Heart right ventricle (tissue), 16 donors: ENCODE measurements around the gene TTC39B. TPM values are rescaled to one million over a fixed set of nuclear protein-coding genes. Genes with fewer than 3 reads are reported as not detected.

Experiments used
- ATAC-seq, 8 donors: fragments of 200-7000 bp; cut with Tn5 transposase; one replicate each; pipeline ENCODE4 v1.9.1; 2020; ENCODE audit warnings: mild to moderate bottlenecking in 8 of 8, moderate library complexity in 8 of 8, moderate number of reproducible peaks in 1 of 8
- DNase-seq, 2 donors: peaks; one replicate each; pipeline ENCODE4 v3.0.0-alpha.2; 2020
- H3K27ac ChIP-seq, 10 donors: fragments of 200-600 bp; sonication (generic) in 2 of 10; one replicate each; pipeline versions ENCODE4 v1.5.0 to v1.8.0; 2020 to 2022; ENCODE audit warnings: mild to moderate bottlenecking in 3 of 10
- H3K27me3 ChIP-seq, 7 donors: fragments of 200-600 bp; one replicate each; pipeline ENCODE4 v1.8.0; 2021 to 2022; ENCODE audit warnings: mild to moderate bottlenecking in 2 of 7
- H3K36me3 ChIP-seq, 9 donors: fragments of 200-600 bp; sonication (generic) in 1 of 9; one replicate each; pipeline versions ENCODE4 v1.5.0 to v1.8.0; 2020 to 2022; ENCODE audit warnings: mild to moderate bottlenecking in 2 of 9
- H3K4me1 ChIP-seq, 9 donors: fragments of 200-600 bp; sonication (generic) in 1 of 9; one replicate each; pipeline versions ENCODE4 v1.5.0 to v1.8.0; 2020 to 2022; ENCODE audit warnings: mild to moderate bottlenecking in 4 of 9
- H3K4me3 ChIP-seq, 10 donors: fragments of 200-600 bp; sonication (generic) in 2 of 10; one replicate each; pipeline versions ENCODE4 v1.5.0 to v1.8.0; 2020 to 2022; ENCODE audit warnings: mild to moderate bottlenecking in 7 of 10, moderate library complexity in 2 of 10
- H3K9me3 ChIP-seq, 11 donors: fragments of 200-600 bp in 10 of 11; sonication (generic) in 2 of 11; one replicate each; pipeline versions ENCODE4 v1.5.0 to v1.8.0; 2013 to 2022; ENCODE audit warnings: mild to moderate bottlenecking in 2 of 11, control low read depth in 1 of 11, moderate library complexity in 1 of 11
- WGBS, 2 donors: extraction: QIAGEN DNeasy Blood & Tissue Kit; methylation state at CpG; one replicate each; pipeline ENCODE4 v1.1.7; 2013; ENCODE audit warnings: inconsistent platforms in 1 of 2; 5-methylcytosine and 5-hydroxymethylcytosine counted together
- intact Hi-C, 10 donors: fragments of 100-400 bp; cut with DNase I; formaldehyde crosslinking; loops; one replicate each; pipeline versions ENCODE4 v1.11.1 to v1.14.2; 2022
- polyA plus RNA-seq, 2 donors: library from polyadenylated mRNA; stranded (reverse); fragments of 200-250 nt; gene quantifications; one replicate each; pipeline ENCODE4 v1.2.3, GENCODE V29; 2013
- total RNA-seq, 10 donors: library from RNA; stranded (reverse); fragmentation: NEBNext Ultra II Directional in 3 of 10; extraction: Animal tissue kit (Norgen Biotek cat#: 25700) in 3 of 10; gene quantifications; one replicate each; pipeline versions ENCODE4 v1.2.1 to v1.2.4, GENCODE V29; 2021 to 2023
- TF ChIP-seq, protein P1 (sequence below), 9 donors: fragments of 200-600 bp; sonication (generic) in 2 of 9; IDR thresholded peaks; one replicate each; pipeline versions ENCODE4 v1.5.0 to v1.8.0; 2021 to 2022; ENCODE audit warnings: antibody characterized with exemption in 9 of 9, mild to moderate bottlenecking in 5 of 9, moderate library complexity in 1 of 9
- donor health status: Arrhythmogenic right ventricular cardiomyopathy.
- donor health status: ischemic (EF 13 %, LVEDD 7.1; RV severe dilation, severe dysfunction).
- donor health status: healthy with polysubstance abuse.
- donor health status: DM: no; HTN: yes; CAD: no.
- donor health status: DM: no; HTN: no; CAD: no.
- donor health status: ischemic (EF 25% LVEDD 6.9; RV normal size, moderate dysfunction).
- donor health status: ischemic (EF 25% LVEDD 5.7; RV mildly dilated, moderate dysfunction).
- donor health status: healthy.
- donor health status: DM: yes; HTN: yes; CAD: no.
- donor health status: Ischemic cardiomyopathy.
- donor health status: ischemic (EF 35%, LVEDD 5.7; RV mildly dilated, moderate dysfunction).
- donor health status: nonischemic (EF 11% LVEDD 7.7; RV severe dilation, severe dysfunction).
- donor health status: DM: yes; HTN: yes; CAD: no.
- donor health status: PGD.
- donor health status: ischemic (EF 29% LVEDD 5.4; RV normal size, mild dysfunction).
- donor health status: nonischemic (EF 23%, LVEDD 6.1; RV moderate dilation, normal function).

Gene TTC39B
- total and polyA plus RNA-seq, 12 donors: 0.52 to 4.3 (median 1.5) TPM

GRCh38 chr9:15221746-15222145 lies 85.3 kb downstream of the TTC39B start:
- no peaks in the 10 kb centered on the region for H3K9me3 ChIP-seq
- WGBS, 2 donors: 84% methylated on average over 4 of the region's 4 CpGs
- ATAC-seq (no peak), DNase-seq (no peak)
- no peak overlapping the region for H3K27ac ChIP-seq
- H3K4me3 ChIP-seq: no peak overlapping the region
- TF ChIP-seq, protein P1, sequence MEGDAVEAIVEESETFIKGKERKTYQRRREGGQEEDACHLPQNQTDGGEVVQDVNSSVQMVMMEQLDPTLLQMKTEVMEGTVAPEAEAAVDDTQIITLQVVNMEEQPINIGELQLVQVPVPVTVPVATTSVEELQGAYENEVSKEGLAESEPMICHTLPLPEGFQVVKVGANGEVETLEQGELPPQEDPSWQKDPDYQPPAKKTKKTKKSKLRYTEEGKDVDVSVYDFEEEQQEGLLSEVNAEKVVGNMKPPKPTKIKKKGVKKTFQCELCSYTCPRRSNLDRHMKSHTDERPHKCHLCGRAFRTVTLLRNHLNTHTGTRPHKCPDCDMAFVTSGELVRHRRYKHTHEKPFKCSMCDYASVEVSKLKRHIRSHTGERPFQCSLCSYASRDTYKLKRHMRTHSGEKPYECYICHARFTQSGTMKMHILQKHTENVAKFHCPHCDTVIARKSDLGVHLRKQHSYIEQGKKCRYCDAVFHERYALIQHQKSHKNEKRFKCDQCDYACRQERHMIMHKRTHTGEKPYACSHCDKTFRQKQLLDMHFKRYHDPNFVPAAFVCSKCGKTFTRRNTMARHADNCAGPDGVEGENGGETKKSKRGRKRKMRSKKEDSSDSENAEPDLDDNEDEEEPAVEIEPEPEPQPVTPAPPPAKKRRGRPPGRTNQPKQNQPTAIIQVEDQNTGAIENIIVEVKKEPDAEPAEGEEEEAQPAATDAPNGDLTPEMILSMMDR (IDR thresholded peaks at IDR 0.05): no peak
- H3K36me3 ChIP-seq: peaks cover 0 to 16% (median 0%) of the 10 kb centered on the region in 9 donors
- H3K4me1 ChIP-seq: peaks cover 0 to 4% (median 0%) of the 10 kb centered on the region in 9 donors
- no peaks in the 10 kb centered on the region for H3K27me3 ChIP-seq
- intact Hi-C loops: no loop called here

DNA sequence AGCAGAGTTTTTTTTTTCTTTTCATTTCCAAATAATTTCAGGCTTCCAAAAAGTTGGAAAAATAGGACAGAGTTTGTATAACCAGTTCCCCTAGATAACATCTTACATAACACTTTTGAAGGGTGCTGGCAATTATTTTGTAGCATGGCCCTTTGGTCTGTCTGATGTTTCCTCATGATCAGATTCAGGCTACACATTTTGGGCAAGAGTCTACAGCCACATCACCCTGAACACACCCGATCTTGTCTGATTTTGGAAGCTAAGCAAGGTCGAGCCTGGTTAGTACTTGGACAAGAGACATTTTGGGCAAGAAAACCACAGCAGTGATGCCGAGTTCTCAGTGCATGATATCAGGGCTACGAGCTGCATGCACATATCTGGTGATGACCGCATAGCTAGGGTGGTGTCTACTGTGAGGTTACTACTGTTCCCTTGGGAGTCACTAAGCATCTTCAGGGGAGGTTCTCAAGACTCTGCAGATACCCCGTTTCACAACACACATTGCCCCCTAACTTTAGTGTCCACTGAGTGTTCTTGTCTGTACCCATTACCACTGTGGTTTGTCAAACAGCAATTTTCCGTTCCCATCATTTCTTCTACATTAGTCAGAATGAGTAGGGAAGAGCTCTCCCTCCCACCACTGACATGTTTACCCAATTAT lies 86.2 kb downstream of the TTC39B start:
- WGBS, 2 donors: 83% methylated on average over 7 of the region's 7 CpGs
- Histone ChIP-seq H3K4me1 (peaks cover 0 to 4% (median 0%) of the 10 kb centered on the region in 9 donors), H3K27me3 (no peaks in the 10 kb centered on the region), H3K9me3 (no peaks in the 10 kb centered on the region), H3K4me3 (no peak overlapping the region), H3K36me3 (peaks cover 0 to 16% (median 0%) of the 10 kb centered on the region in 9 donors), H3K27ac (no peak overlapping the region)
- ATAC-seq: peak in 2 of 8 donors; percentile 12 to 58
- intact Hi-C loops: no loop called here
- no peak for DNase-seq
- TF ChIP-seq, protein P1 (IDR thresholded peaks at IDR 0.05): no peak

DNA sequence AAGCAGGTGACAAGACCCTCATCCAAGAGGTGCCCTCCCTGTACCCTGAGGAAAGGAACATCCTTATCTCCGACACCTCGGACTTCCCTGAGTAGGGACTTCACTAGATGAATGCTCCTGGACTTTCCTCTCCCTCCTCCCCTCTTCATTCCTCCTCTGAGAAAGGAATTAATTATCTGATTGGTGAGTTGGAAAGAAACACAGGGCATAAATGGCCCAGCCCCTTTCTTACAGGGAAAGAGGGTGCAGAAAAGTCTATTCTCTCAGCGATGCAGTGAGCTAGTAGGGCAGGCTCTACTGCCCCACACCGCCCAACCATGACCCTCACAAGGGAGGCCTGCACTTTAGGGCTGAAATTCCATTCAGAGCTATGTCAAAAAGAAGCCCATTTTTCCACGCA lies 87.5 kb downstream of the TTC39B start:
- H3K27ac ChIP-seq: no peak overlapping the region
- intact Hi-C loops: loop anchor here in 3 of 10 donors (10.0 kb wide), 3 partner anchors 195 to 385 kb away; partner anchors contain the start of gene SNAPC3 (in 1 of the 3)
- no peak overlapping the region for H3K4me3 ChIP-seq
- DNase-seq (no peak), ATAC-seq (no peak)
- no peaks in the 10 kb centered on the region for H3K9me3 ChIP-seq
- peaks cover 0 to 15% (median 0%) of the 10 kb centered on the region in 9 donors for H3K36me3 ChIP-seq
- peaks cover 0 to 4% (median 0%) of the 10 kb centered on the region in 9 donors for H3K4me1 ChIP-seq
- TF ChIP-seq, protein P1 (IDR thresholded peaks at IDR 0.05): no peak
- 81 to 83% methylated on average over 5 of the region's 5 CpGs for WGBS, 2 donors
- H3K27me3 ChIP-seq: no peaks in the 10 kb centered on the region

GRCh38 chr9:15218994-15219393 lies 88.0 kb downstream of the TTC39B start:
- ATAC-seq (no peak), DNase-seq (no peak)
- TF ChIP-seq, protein P1 (IDR thresholded peaks at IDR 0.05): no peak
- H3K27ac ChIP-seq: no peak overlapping the region
- no peaks in the 10 kb centered on the region for H3K27me3 ChIP-seq
- H3K36me3 ChIP-seq: peaks cover 0 to 9% (median 0%) of the 10 kb centered on the region in 9 donors
- H3K4me3 ChIP-seq: no peak overlapping the region
- peaks cover 0 to 4% (median 0%) of the 10 kb centered on the region in 9 donors for H3K4me1 ChIP-seq
- H3K9me3 ChIP-seq: no peaks in the 10 kb centered on the region
- intact Hi-C loops: loop anchor here in 3 of 10 donors (10.0 kb wide), 3 partner anchors 196 to 386 kb away; partner anchors contain the start of gene SNAPC3 (in 1 of the 3)
